ES-I3 (cell line): ENCODE results near the gene XK.

Experiments
- H3K36me3 ChIP-seq: 2 replicates; pipeline ENCODE4 v1.6.1; 2013; ENCODE audit warnings: mild to moderate bottlenecking, low read length, control low read depth, moderate library complexity; ENCODE audit not compliant: insufficient read depth
- H3K4me1 ChIP-seq: 2 replicates; pipeline ENCODE4 v1.6.1; 2013; ENCODE audit warnings: mild to moderate bottlenecking, control low read depth, low read length; ENCODE audit not compliant: insufficient read depth
- H3K9ac ChIP-seq: 2 replicates; pipeline ENCODE4 v1.6.1; 2013; ENCODE audit warnings: low read depth, mild to moderate bottlenecking, low read length, moderate library complexity
- H3K9me3 ChIP-seq: 2 replicates; pipeline ENCODE4 v1.6.1; 2013; ENCODE audit warnings: mild to moderate bottlenecking, low read length, moderate library complexity; ENCODE audit not compliant: control insufficient read depth, insufficient read depth

The XK gene

GRCh38 chrX:37697169-37697760 is 11.7 kb downstream of the XK start:
- Histone ChIP-seq H3K36me3 (no peaks in the 10 kb centered on the region), H3K9me3 (no peaks in the 10 kb centered on the region), H3K4me1 (peaks cover 4% of the 10 kb centered on the region), H3K9ac (no peak overlapping the region)

GRCh38 chrX:37701588-37701987 is 16.0 kb downstream of the XK start:
- Histone ChIP-seq H3K4me1 (peaks cover 4% of the 10 kb centered on the region), H3K9ac (no peak overlapping the region), H3K9me3 (no peaks in the 10 kb centered on the region), H3K36me3 (no peaks in the 10 kb centered on the region)

GRCh38 chrX:37711991-37712390 is 26.4 kb downstream of the XK start:
- H3K36me3 ChIP-seq, result no peaks in the 10 kb centered on the region
- no peaks in the 10 kb centered on the region for H3K4me1 ChIP-seq
- 0 out of 2 replicates have a peak, but pooled peaks cover 3% of the 10 kb centered on the region for H3K9me3 ChIP-seq
- H3K9ac ChIP-seq, result no peak overlapping the region

GRCh38 chrX:37712458-37712857 is 26.9 kb downstream of the XK start:
- H3K9ac ChIP-seq, result no peak overlapping the region
- H3K9me3 ChIP-seq, result 0 out of 2 replicates have a peak, but pooled peaks cover 3% of the 10 kb centered on the region
- H3K36me3 ChIP-seq, result no peaks in the 10 kb centered on the region
- H3K4me1 ChIP-seq, result no peaks in the 10 kb centered on the region

- no peaks in the 10 kb centered on the region for H3K9me3 ChIP-seq
- H3K9ac ChIP-seq, result no peak overlapping the region
- H3K4me1 ChIP-seq, result no peaks in the 10 kb centered on the region
- no peaks in the 10 kb centered on the region for H3K36me3 ChIP-seq
These were observed 28.9 kb downstream of the XK start for GRCh38 chrX:37714479-37714878.

GRCh38 chrX:37716602-37717001 is 31.0 kb downstream of the XK start:
- no peaks in the 10 kb centered on the region for H3K36me3 ChIP-seq
- no peak overlapping the region for H3K9ac ChIP-seq
- H3K9me3 ChIP-seq, result no peaks in the 10 kb centered on the region
- H3K4me1 ChIP-seq, result no peaks in the 10 kb centered on the region

- H3K9ac ChIP-seq, result no peak overlapping the region
- no peaks in the 10 kb centered on the region for H3K36me3 ChIP-seq
- no peaks in the 10 kb centered on the region for H3K9me3 ChIP-seq
- H3K4me1 ChIP-seq, result no peaks in the 10 kb centered on the region
These were observed 32.1 kb downstream of the XK start for GRCh38 chrX:37717708-37718107.

GRCh38 chrX:37722595-37722994 is 37.0 kb downstream of the XK start:
- Histone ChIP-seq H3K36me3 (no peaks in the 10 kb centered on the region), H3K9ac (no peak overlapping the region), H3K9me3 (no peaks in the 10 kb centered on the region), H3K4me1 (no peaks in the 10 kb centered on the region)

- H3K9ac ChIP-seq, result no peak overlapping the region
- H3K4me1 ChIP-seq, result no peaks in the 10 kb centered on the region
- no peaks in the 10 kb centered on the region for H3K9me3 ChIP-seq
- H3K36me3 ChIP-seq, result no peaks in the 10 kb centered on the region
These were observed 40.8 kb downstream of the XK start for GRCh38 chrX:37726346-37726745.

GRCh38 chrX:37745354-37745753 is 59.8 kb downstream of the XK start:
- no peaks in the 10 kb centered on the region for H3K36me3 ChIP-seq
- no peaks in the 10 kb centered on the region for H3K4me1 ChIP-seq
- H3K9ac ChIP-seq, result no peak overlapping the region
- H3K9me3 ChIP-seq, result no peaks in the 10 kb centered on the region

- Histone ChIP-seq H3K4me1 (no peaks in the 10 kb centered on the region), H3K9me3 (no peaks in the 10 kb centered on the region), H3K9ac (no peak overlapping the region), H3K36me3 (no peaks in the 10 kb centered on the region)
These were observed 60.2 kb downstream of the XK start for GRCh38 chrX:37745835-37746217.

GRCh38 chrX:37746218-37746941 is 60.8 kb downstream of the XK start:
- Histone ChIP-seq H3K9me3 (no peaks in the 10 kb centered on the region), H3K9ac (no peak overlapping the region), H3K4me1 (no peaks in the 10 kb centered on the region), H3K36me3 (no peaks in the 10 kb centered on the region)

GRCh38 chrX:37746951-37747350 is 61.4 kb downstream of the XK start:
- H3K9me3 ChIP-seq, result no peaks in the 10 kb centered on the region
- H3K9ac ChIP-seq, result no peak overlapping the region
- H3K4me1 ChIP-seq, result no peaks in the 10 kb centered on the region
- H3K36me3 ChIP-seq, result no peaks in the 10 kb centered on the region

- Histone ChIP-seq H3K9ac (no peak overlapping the region), H3K4me1 (no peaks in the 10 kb centered on the region), H3K36me3 (no peaks in the 10 kb centered on the region), H3K9me3 (no peaks in the 10 kb centered on the region)
These were observed 66.7 kb downstream of the XK start for GRCh38 chrX:37752281-37752680.

GRCh38 chrX:37752936-37753335 is 67.3 kb downstream of the XK start:
- Histone ChIP-seq H3K4me1 (no peaks in the 10 kb centered on the region), H3K9ac (no peak overlapping the region), H3K36me3 (no peaks in the 10 kb centered on the region), H3K9me3 (no peaks in the 10 kb centered on the region)
